K562 (cell line): ENCODE measurements around the gene DCTN5. TPM values are rescaled to one million over a fixed set of nuclear protein-coding genes. Genes with fewer than 3 reads are reported as not detected.

ENCODE experiments used
- ATAC-seq: fragments of 200-7000 bp; cut with Tn5 transposase; 3 replicates; pipeline ENCODE4 v1.9.1; 2020; ENCODE audit warnings: moderate library complexity
- BruUV-seq: library from RNA; stranded (reverse); fragments of 400-500 nt; replicated peaks from 2 replicates; lab custom pipeline; 2021; lab: Mats Ljungman, UMichigan
- CTCF ChIA-PET: fragments of 300-600 bp; formaldehyde crosslinking; extraction: SDS; loops from one replicate; lab custom pipeline; 2021; ENCODE audit warnings: low intra/inter-chr PET ratio; lab: Yijun Ruan, JAX
- POLR2A ChIA-PET: fragments of 300-600, 350-650 bp; sonication (Branson Sonifier 250); formaldehyde crosslinking; extraction: SDS; loops from one replicate; lab custom pipeline; 2021; ENCODE audit warnings: antibody characterized with exemption, inconsistent platforms; lab: Yijun Ruan, JAX
- DNase-seq, 4 experiments: peaks; one replicate each; pipeline versions ENCODE4 v3.0.0 to v3.0.0-alpha.2; 2011 to 2018; ENCODE audit warnings: low spot score in 3 of 4, mixed read lengths in 3 of 4; ENCODE audit errors: extremely low read depth in 1 of 4
- FAIRE-seq: peaks from 2 replicates; lab custom pipeline; 2011; peaks lifted over from hg19 to GRCh38; lab: Jason Lieb, UNC
- H2AFZ ChIP-seq: 2 replicates; pipeline ENCODE4 v1.6.0; 2011; ENCODE audit warnings: low read depth, low read length, control low read depth, inconsistent platforms
- H3K27ac ChIP-seq: fragments of 200-600 bp; 3 replicates; pipeline ENCODE4 v1.8.0; 2011; ENCODE audit warnings: low read depth, mild to moderate bottlenecking, control low read depth, inconsistent platforms, low read length, moderate library complexity, mixed read lengths; ENCODE audit errors: extremely low read depth
- H3K27me3 ChIP-seq, 2 experiments: fragments of 300-600 bp in 1 of 2; 2 replicates in 1 of 2; 3 replicates in 1 of 2; pipeline versions ENCODE4 v1.6.0 to v1.8.0; 2011; ENCODE audit warnings: inconsistent platforms in 2 of 2, low read length in 2 of 2, mild to moderate bottlenecking in 1 of 2, mixed read lengths in 1 of 2, moderate library complexity in 1 of 2; ENCODE audit not compliant: control insufficient read depth in 2 of 2, insufficient read depth in 2 of 2
- H3K36me3 ChIP-seq: fragments of 300-600 bp; 3 replicates; pipeline ENCODE4 v1.8.0; 2011; ENCODE audit warnings: mild to moderate bottlenecking, low read length, inconsistent platforms; ENCODE audit not compliant: control insufficient read depth, insufficient read depth
- H3K4me1 ChIP-seq, 2 experiments: fragments of 200-600 bp in 1 of 2; replicated peaks in 1 of 2; 2 replicates in 1 of 2; 3 replicates in 1 of 2; pipeline versions ENCODE4 v1.5.1 to v1.8.0; 2011; ENCODE audit warnings: inconsistent platforms in 2 of 2, low read length in 2 of 2, mild to moderate bottlenecking in 1 of 2, mixed read lengths in 1 of 2, moderate library complexity in 1 of 2; ENCODE audit not compliant: control insufficient read depth in 2 of 2, insufficient read depth in 2 of 2
- H3K4me2 ChIP-seq: 2 replicates; pipeline ENCODE4 v1.6.1; 2011; ENCODE audit warnings: low read length, control low read depth, inconsistent platforms, mixed read lengths; ENCODE audit not compliant: insufficient read depth
- H3K4me3 ChIP-seq: fragments of 200-600 bp; sonication (generic), shearing (Covaris generic); 2 replicates; pipeline ENCODE4 v1.5.1; 2016; ENCODE audit warnings: control low read depth, inconsistent platforms
- H3K79me2 ChIP-seq: fragments of 200-600 bp; 3 replicates; pipeline ENCODE4 v1.8.0; 2011; ENCODE audit warnings: low read length, inconsistent platforms; ENCODE audit not compliant: control insufficient read depth, insufficient read depth
- H3K9ac ChIP-seq, 2 experiments: 2 replicates each; pipeline versions ENCODE4 v1.6.0 to v1.6.1; 2011; ENCODE audit warnings: low read depth in 2 of 2, low read length in 2 of 2, control low read depth in 1 of 2, inconsistent platforms in 1 of 2, mild to moderate bottlenecking in 1 of 2, mixed read lengths in 1 of 2; ENCODE audit not compliant: insufficient read depth in 1 of 2
- H3K9me1 ChIP-seq: one replicate; pipeline ENCODE4 v1.6.0; 2011; ENCODE audit warnings: inconsistent platforms, mild to moderate bottlenecking, low read length, moderate library complexity; ENCODE audit not compliant: control insufficient read depth, insufficient read depth
- H3K9me3 ChIP-seq: replicated peaks from 2 replicates; pipeline ENCODE4 v1.5.1; 2011; ENCODE audit warnings: low read depth, low read length, inconsistent platforms; ENCODE audit not compliant: control insufficient read depth, insufficient read depth
- H4K20me1 ChIP-seq: replicated peaks from 2 replicates; pipeline ENCODE4 v1.6.1; 2011; ENCODE audit warnings: low read length, inconsistent platforms, mixed read lengths; ENCODE audit not compliant: control insufficient read depth, insufficient read depth
- CREB1 ChIP-seq, 2 experiments: sonication (generic) in 1 of 2; formaldehyde crosslinking in 1 of 2; IDR thresholded peaks; 2 replicates each; pipeline versions ENCODE4 v1.6.1 to v1.8.0; 2012 to 2022; ENCODE audit warnings: inconsistent platforms in 1 of 2, mild to moderate bottlenecking in 1 of 2, missing genetic modification reagents in 1 of 2, moderate library complexity in 1 of 2
- JUNB ChIP-seq: fragments of 450-650 bp; formaldehyde crosslinking; conservative IDR thresholded peaks from 2 replicates; pipeline ENCODE4 v1.4.0; 2020; ENCODE audit warnings: mild to moderate bottlenecking
- KAT8 ChIP-seq: fragments of 450-650 bp; IDR thresholded peaks from 2 replicates; pipeline ENCODE4 v1.6.1; 2016; ENCODE audit warnings: low read depth, mild to moderate bottlenecking
- LEF1 ChIP-seq: fragments of 450-650 bp; IDR thresholded peaks from 2 replicates; pipeline ENCODE4 v1.6.1; 2016; ENCODE audit warnings: mild to moderate bottlenecking
- ZNF644 ChIP-seq: fragments of 200-800 bp; sonication (Bioruptor generic); IDR thresholded peaks from 2 replicates; pipeline ENCODE4 v1.6.1; 2016; ENCODE audit warnings: low read depth, missing genetic modification characterization, missing compliant biosample characterization
- WGBS: fragments of 100-300 bp; shearing (Covaris generic); methylation state at CpG from one replicate; pipeline ENCODE4 v1.1.6; 2016; ENCODE audit warnings: low coverage, mixed read lengths; ENCODE audit not compliant: insufficient coverage; ENCODE audit errors: missing lambda C conversion rate; 5-methylcytosine and 5-hydroxymethylcytosine counted together
- in situ Hi-C: fragments of 300-500 bp; cut with MboI; formaldehyde crosslinking; loops from 4 replicates; pipeline ENCODE4 v1.15.0; 2018; ENCODE audit warnings: inconsistent platforms, mixed read lengths
- intact Hi-C: fragments of 100-400 bp; cut with micrococcal nuclease; formaldehyde crosslinking; loops from 2 replicates; pipeline ENCODE4 v1.14.2; 2022
- polyA plus RNA-seq, 8 experiments: library from polyadenylated mRNA; depleted of rRNA in 4 of 8; stranded (reverse) in 5 of 8; unstranded in 3 of 8; fragments of >200 nt; fragmentation: Nextera tagmentation in 2 of 8; fragmentation: Illumina TruSeq in 1 of 8; extraction: Ambion mirVana in 2 of 8; extraction: Trizol in 1 of 8; gene quantifications; 2 replicates each; pipeline versions ENCODE4 v1.2.1 to v1.2.3, GENCODE V29; 2011 to 2014; ENCODE audit warnings: inconsistent platforms in 1 of 8, missing spikeins in 1 of 8
- total RNA-seq, 7 experiments: library from RNA; depleted of rRNA in 6 of 7; stranded (reverse); fragments of >200 nt in 6 of 7; fragmentation: Illumina TruSeq in 2 of 7; extraction: Trizol in 2 of 7; gene quantifications; 2 replicates each; pipeline versions ENCODE4 v1.2.1 to v1.2.3, GENCODE V29; 2011 to 2021; ENCODE audit warnings: low replicate concordance in 1 of 7
- TF ChIP-seq, protein P1 (sequence below): fragments of 250-450 bp; sonication (Bioruptor Pico); IDR thresholded peaks from 2 replicates; pipeline ENCODE4 v1.8.0; 2021; ENCODE audit warnings: moderate library complexity, mild to moderate bottlenecking, inconsistent platforms
- TF ChIP-seq, protein P2 (sequence below): fragments of 450-650 bp; IDR thresholded peaks from 2 replicates; pipeline ENCODE4 v1.6.1; 2018; ENCODE audit warnings: mild to moderate bottlenecking, low read depth; ENCODE audit not compliant: partially characterized antibody

DCTN5 gene
- total and polyA plus RNA-seq, 9 of the 15 experiments (the other 6 are each of a cell fraction or from before 2014, with no cell fraction given): 35.8 to 149 (median 75.9) TPM

DNA sequence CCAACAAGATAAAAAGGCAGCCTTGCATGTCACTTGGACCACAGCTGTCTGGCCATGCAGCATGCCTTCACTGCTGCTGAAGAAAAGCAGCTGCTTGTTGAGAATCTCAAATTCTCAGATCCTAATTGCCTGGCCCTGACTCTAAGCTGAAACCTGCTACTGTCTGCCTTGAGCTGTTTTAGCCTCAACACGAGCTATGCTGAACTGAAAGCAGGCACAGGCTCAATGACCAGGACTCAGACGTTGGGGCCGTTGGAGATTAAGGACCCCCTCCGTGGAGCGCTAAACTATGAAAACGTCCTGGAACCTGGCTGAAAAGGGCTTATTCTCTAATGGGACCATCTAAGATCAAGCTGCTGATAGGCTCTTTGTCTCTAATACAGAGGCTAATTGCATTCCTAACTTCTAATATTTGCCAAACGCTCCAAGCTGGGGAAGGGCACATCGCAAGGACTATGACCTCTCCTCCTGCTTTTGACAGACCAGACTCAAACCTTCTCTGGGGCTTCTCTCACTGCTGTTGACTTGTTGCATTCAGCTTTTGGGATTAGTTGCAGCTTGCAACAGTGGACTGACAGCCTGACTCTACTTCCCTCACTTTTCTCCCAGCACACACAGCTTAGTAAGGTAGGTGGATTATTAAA, 32.8 kb downstream of the DCTN5 start (continued):
- TF ChIP-seq, protein P1, sequence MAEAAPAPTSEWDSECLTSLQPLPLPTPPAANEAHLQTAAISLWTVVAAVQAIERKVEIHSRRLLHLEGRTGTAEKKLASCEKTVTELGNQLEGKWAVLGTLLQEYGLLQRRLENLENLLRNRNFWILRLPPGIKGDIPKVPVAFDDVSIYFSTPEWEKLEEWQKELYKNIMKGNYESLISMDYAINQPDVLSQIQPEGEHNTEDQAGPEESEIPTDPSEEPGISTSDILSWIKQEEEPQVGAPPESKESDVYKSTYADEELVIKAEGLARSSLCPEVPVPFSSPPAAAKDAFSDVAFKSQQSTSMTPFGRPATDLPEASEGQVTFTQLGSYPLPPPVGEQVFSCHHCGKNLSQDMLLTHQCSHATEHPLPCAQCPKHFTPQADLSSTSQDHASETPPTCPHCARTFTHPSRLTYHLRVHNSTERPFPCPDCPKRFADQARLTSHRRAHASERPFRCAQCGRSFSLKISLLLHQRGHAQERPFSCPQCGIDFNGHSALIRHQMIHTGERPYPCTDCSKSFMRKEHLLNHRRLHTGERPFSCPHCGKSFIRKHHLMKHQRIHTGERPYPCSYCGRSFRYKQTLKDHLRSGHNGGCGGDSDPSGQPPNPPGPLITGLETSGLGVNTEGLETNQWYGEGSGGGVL (CRISPR knock-in tag): no peak

GRCh38 chr16:23676924-23677480, 35.7 kb downstream of the DCTN5 start:
- H3K9me3 ChIP-seq: no peaks in the 10 kb centered on the region
- H3K27ac ChIP-seq: no peak overlapping the region
- H3K4me2 ChIP-seq: no peak overlapping the region
- DNase-seq (no peak), ATAC-seq (no peak), FAIRE-seq (no peak)
- no peak overlapping the region for H3K9ac ChIP-seq
- ChIA-PET POLR2A (interaction anchor here (0.5 to 5.0 kb wide), 13 partner anchors 9 to 1432 kb away, joined by 3 to 66 read pairs (median 3); no protein-coding TSS in a partner anchor), CTCF (no interaction called here)
- in situ Hi-C loops: no loop called here
- WGBS: 95% methylated on average over 2 of the region's 2 CpGs
- H3K4me1 ChIP-seq: peaks cover 19 to 28% of the 10 kb centered on the region in 2 experiments; a peak in 4 of 5 replicates
- H3K79me2 ChIP-seq: peaks cover 40% of the 10 kb centered on the region
- H2AFZ ChIP-seq: no peak overlapping the region
- no peaks in the 10 kb centered on the region for H3K27me3 ChIP-seq
- H4K20me1 ChIP-seq: peaks cover 16% of the 10 kb centered on the region
- H3K36me3 ChIP-seq: peaks cover 48% of the 10 kb centered on the region
- no peak overlapping the region for H3K4me3 ChIP-seq
- intact Hi-C loops: no loop called here
- H3K9me1 ChIP-seq: no peaks in the 10 kb centered on the region
- no TSS peak for BruUV-seq
- TF ChIP-seq CREB1 (IDR thresholded peaks at IDR 0.05): no peak
- no peak for TF ChIP-seq CREB1 (CRISPR knock-in tag; IDR thresholded peaks at IDR 0.05)
- TF ChIP-seq KAT8: no peak
- TF ChIP-seq LEF1: no peak
- no peak for TF ChIP-seq ZNF644 (tag)
- TF ChIP-seq, protein P2, sequence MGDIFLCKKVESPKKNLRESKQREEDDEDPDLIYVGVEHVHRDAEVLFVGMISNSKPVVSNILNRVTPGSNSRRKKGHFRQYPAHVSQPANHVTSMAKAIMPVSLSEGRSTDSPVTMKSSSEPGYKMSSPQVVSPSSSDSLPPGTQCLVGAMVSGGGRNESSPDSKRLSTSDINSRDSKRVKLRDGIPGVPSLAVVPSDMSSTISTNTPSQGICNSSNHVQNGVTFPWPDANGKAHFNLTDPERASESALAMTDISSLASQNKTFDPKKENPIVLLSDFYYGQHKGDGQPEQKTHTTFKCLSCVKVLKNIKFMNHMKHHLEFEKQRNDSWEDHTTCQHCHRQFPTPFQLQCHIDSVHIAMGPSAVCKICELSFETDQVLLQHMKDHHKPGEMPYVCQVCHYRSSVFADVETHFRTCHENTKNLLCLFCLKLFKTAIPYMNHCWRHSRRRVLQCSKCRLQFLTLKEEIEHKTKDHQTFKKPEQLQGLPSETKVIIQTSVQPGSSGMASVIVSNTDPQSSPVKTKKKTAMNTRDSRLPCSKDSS: no peak
- TF ChIP-seq JUNB: no peak
